ENCODE measurements around the gene GASK1A.

GASK1A gene

GRCh38 chr3:42983927-42984326, 4.8 kb downstream of the GASK1A start:
- no peak for DNase-seq

GRCh38 chr3:42984701-42985100, 5.6 kb downstream of the GASK1A start:
- no peak for DNase-seq

- DNase-seq, result no peak
Measured at GRCh38 chr3:42988097-42988496, 9.0 kb downstream of the GASK1A start.

GRCh38 chr3:42988566-42988965, 9.5 kb downstream of the GASK1A start:
- no peak for DNase-seq

- no peak for DNase-seq
Measured at GRCh38 chr3:42991341-42992315, 12.5 kb downstream of the GASK1A start.

- no peak for DNase-seq
Measured at GRCh38 chr3:42994595-42994994, 15.5 kb downstream of the GASK1A start.

- no peak for DNase-seq
Measured at GRCh38 chr3:42996021-42996420, 16.9 kb downstream of the GASK1A start.

- DNase-seq, result no peak
Measured at GRCh38 chr3:42996633-42997075, 17.5 kb downstream of the GASK1A start.

GRCh38 chr3:42999212-42999611, 20.1 kb downstream of the GASK1A start:
- no peak for DNase-seq

- DNase-seq, result no peak
Measured at GRCh38 chr3:42999632-43000031, 20.5 kb downstream of the GASK1A start.

GRCh38 chr3:43000387-43000786, 21.3 kb downstream of the GASK1A start:
- DNase-seq, result no peak

- DNase-seq, result no peak
Measured at GRCh38 chr3:43001094-43001553, 22.0 kb downstream of the GASK1A start.

- no peak for DNase-seq
Measured at GRCh38 chr3:43001556-43002121, 22.5 kb downstream of the GASK1A start.

GRCh38 chr3:43004282-43004681, 25.2 kb downstream of the GASK1A start:
- DNase-seq, result no peak

- no peak for DNase-seq
Measured at GRCh38 chr3:43005253-43005652, 26.1 kb downstream of the GASK1A start.

- DNase-seq, result no peak
Measured at GRCh38 chr3:43005981-43006380, 26.9 kb downstream of the GASK1A start.

- DNase-seq, result no peak
Measured at GRCh38 chr3:43006825-43007224, 27.7 kb downstream of the GASK1A start.

GRCh38 chr3:43009547-43009946, 30.4 kb downstream of the GASK1A start:
- DNase-seq, result no peak

- no peak for DNase-seq
Measured at GRCh38 chr3:43010638-43011037, 31.5 kb downstream of the GASK1A start.

- DNase-seq, result no peak
Measured at GRCh38 chr3:43011638-43012037, 32.5 kb downstream of the GASK1A start.

- DNase-seq, result no peak
Measured at GRCh38 chr3:43012174-43012573, 33.1 kb downstream of the GASK1A start.

- DNase-seq, result no peak
Measured at GRCh38 chr3:43013256-43013655, 34.1 kb downstream of the GASK1A start.

GRCh38 chr3:43013743-43014155, 34.6 kb downstream of the GASK1A start:
- no peak for DNase-seq

GRCh38 chr3:43014241-43014640, 35.1 kb downstream of the GASK1A start:
- no peak for DNase-seq

Data from stimulated activated CD4-positive, alpha-beta T cell treated with anti-CD3 and anti-CD28 coated beads, Interleukin-2, amount 100 ng/mL, for 48 hours (primary cell).